B cell (primary cell): ENCODE results near the gene AIMP1. TPM values are rescaled to one million over a fixed set of nuclear protein-coding genes. Genes with fewer than 3 reads are reported as not detected.

ENCODE experiments used
- ATAC-seq: fragments of 200-7000 bp; cut with Tn5 transposase; one replicate; pipeline ENCODE4 v1.10.0; 2021; ENCODE audit warnings: low read depth, mild to moderate bottlenecking, moderate number of reproducible peaks, moderate library complexity
- CTCF ChIA-PET: fragments of 350-600 bp; sonication (Branson Sonifier 250); formaldehyde crosslinking; loops from one replicate; lab custom pipeline; 2021; ENCODE audit warnings: antibody characterized with exemption, inconsistent platforms; lab: Charles Lee
- POLR2A ChIA-PET: fragments of 350-600 bp; sonication (Branson Sonifier 250); formaldehyde crosslinking; loops from one replicate; lab custom pipeline; 2021; ENCODE audit warnings: antibody characterized with exemption; lab: Charles Lee
- DNase-seq: peaks from one replicate; pipeline ENCODE4 v3.0.0; 2013
- H2AFZ ChIP-seq: 2 replicates; pipeline ENCODE4 v1.6.1; 2012; ENCODE audit warnings: mild to moderate bottlenecking, low read depth, low read length; ENCODE audit not compliant: insufficient read depth, poor library complexity, severe bottlenecking
- H3K27ac ChIP-seq, 2 donors: 1 replicate in 1 of 2; 2 replicates in 1 of 2; pipeline ENCODE4 v1.5.1; 2012 to 2013; ENCODE audit warnings: low read length in 2 of 2, mild to moderate bottlenecking in 2 of 2, moderate library complexity in 1 of 2
- H3K27me3 ChIP-seq, 4 experiments: fragments of 200-600 bp in 1 of 4; sonication (generic) in 1 of 4; replicated peaks in 1 of 4; 1 replicate in 2 of 4; 2 replicates in 2 of 4; pipeline versions ENCODE4 v1.6.1 to v1.7.0; 2013 to 2016; ENCODE audit warnings: low read length in 3 of 4, mild to moderate bottlenecking in 2 of 4, mixed read lengths in 1 of 4, moderate library complexity in 1 of 4; ENCODE audit not compliant: insufficient read depth in 4 of 4, control insufficient read depth in 3 of 4; ENCODE audit errors: control extremely low read depth in 1 of 4
- H3K36me3 ChIP-seq, 2 experiments: replicated peaks in 1 of 2; 1 replicate in 1 of 2; 2 replicates in 1 of 2; pipeline versions ENCODE4 v1.6.1 to v1.7.1; 2013; ENCODE audit warnings: low read length in 1 of 2; ENCODE audit not compliant: insufficient read depth in 2 of 2, control insufficient read depth in 1 of 2; ENCODE audit errors: control extremely low read depth in 1 of 2, extremely low read depth in 1 of 2
- H3K4me1 ChIP-seq, 2 donors: fragments of 200-600 bp in 1 of 2; sonication (generic) in 1 of 2; 1 replicate in 1 of 2; 2 replicates in 1 of 2; pipeline versions ENCODE4 v1.5.1 to v1.6.1; 2013 to 2017; ENCODE audit warnings: low read length in 2 of 2; ENCODE audit not compliant: control insufficient read depth in 2 of 2, insufficient read depth in 2 of 2
- H3K4me2 ChIP-seq: replicated peaks from 2 replicates; pipeline ENCODE3; 2012; ENCODE audit warnings: mild to moderate bottlenecking, low read depth, low read length; ENCODE audit not compliant: poor library complexity, severe bottlenecking
- H3K4me3 ChIP-seq, 5 experiments: fragments of 200-600 bp in 1 of 5; sonication (generic) in 1 of 5; 1 replicate in 3 of 5; 2 replicates in 2 of 5; pipeline versions ENCODE4 v1.5.1 to v1.7.0; 2011 to 2016; ENCODE audit warnings: low read length in 4 of 5, mild to moderate bottlenecking in 4 of 5, low read depth in 2 of 5, control low read depth in 1 of 5, moderate library complexity in 1 of 5; ENCODE audit not compliant: insufficient read depth in 1 of 5; ENCODE audit errors: control extremely low read depth in 1 of 5, extremely low read depth in 1 of 5
- H3K79me2 ChIP-seq: fragments of 200-600 bp; sonication (generic); one replicate; pipeline ENCODE4 v1.6.0; 2016; ENCODE audit warnings: low read length; ENCODE audit not compliant: control insufficient read depth, insufficient read depth
- H3K9ac ChIP-seq: fragments of 200-600 bp; sonication (generic); 2 replicates; pipeline ENCODE4 v1.6.1; 2017; ENCODE audit warnings: mild to moderate bottlenecking, low read length, moderate library complexity
- H3K9me3 ChIP-seq, 3 donors: one replicate each; pipeline versions ENCODE4 v1.6.1 to v1.7.1; 2013; ENCODE audit warnings: low read length in 2 of 3; ENCODE audit not compliant: control insufficient read depth in 2 of 3, insufficient read depth in 1 of 3; ENCODE audit errors: control extremely low read depth in 1 of 3
- H4K20me1 ChIP-seq: 2 replicates; pipeline ENCODE4 v1.6.0; 2012; ENCODE audit warnings: mild to moderate bottlenecking, low read length; ENCODE audit not compliant: insufficient read depth, control insufficient read depth, poor library complexity, severe bottlenecking
- H3K27ac Mint-ChIP-seq: one replicate; pipeline ENCODE4 v1.8.0; 2021; ENCODE audit warnings: mixed read lengths
- H3K27me3 Mint-ChIP-seq: one replicate; pipeline ENCODE4 v1.8.0; 2021; ENCODE audit warnings: mixed read lengths
- H3K4me1 Mint-ChIP-seq: one replicate; pipeline ENCODE4 v1.8.0; 2021; ENCODE audit warnings: mixed read lengths
- H3K4me3 Mint-ChIP-seq: one replicate; pipeline ENCODE4 v1.8.0; 2021; ENCODE audit warnings: mixed read lengths
- H3K9me3 Mint-ChIP-seq: one replicate; pipeline ENCODE4 v1.8.0; 2022; ENCODE audit warnings: mixed read lengths; ENCODE audit not compliant: insufficient read depth
- CTCF ChIP-seq: fragments of 200-600 bp; IDR thresholded peaks from one replicate; pipeline ENCODE4 v1.8.0; 2022; ENCODE audit warnings: antibody characterized with exemption, mild to moderate bottlenecking
- EZH2 ChIP-seq: IDR thresholded peaks from 2 replicates; pipeline ENCODE4 v1.6.1; 2012; ENCODE audit warnings: borderline replicate concordance, low read depth, mild to moderate bottlenecking, moderate library complexity, low read length; ENCODE audit not compliant: insufficient read depth, poor library complexity, severe bottlenecking
- WGBS: methylation state at CpG from one replicate; pipeline ENCODE4 v1.1.5; 2013; ENCODE audit warnings: missing lambda C conversion rate; ENCODE audit not compliant: insufficient coverage; 5-methylcytosine and 5-hydroxymethylcytosine counted together
- intact Hi-C: fragments of 100-400 bp; cut with micrococcal nuclease; formaldehyde crosslinking; loops from one replicate; pipeline ENCODE4 v1.10.0; 2022
- polyA plus RNA-seq: library from polyadenylated mRNA; depleted of rRNA; stranded (reverse); fragments of >200 nt; gene quantifications from 2 replicates; pipeline ENCODE4 v1.2.3, GENCODE V29; 2012
- total RNA-seq, 2 donors: library from RNA; stranded (reverse); fragments of 120-200 nt in 1 of 2; gene quantifications; 1 replicate in 1 of 2; 2 replicates in 1 of 2; pipeline versions ENCODE4 v1.2.3 to v1.2.4, GENCODE V29; 2013 to 2022

Gene AIMP1
- total and polyA plus RNA-seq, 2 donors (not counting 1 experiment from before 2014, with no cell fraction given): 12.0 to 49.7 TPM

- POLR2A ChIA-PET: no interaction called here
- no peaks in the 10 kb centered on the region for H3K4me1 ChIP-seq
- no peak overlapping the region for H3K9ac ChIP-seq
- no peak overlapping the region for H3K4me3 Mint-ChIP-seq
- no peaks in the 10 kb centered on the region for H3K27me3 ChIP-seq
- peaks cover 2 to 9% (median 6%) of the 10 kb centered on the region in 3 donors for H3K9me3 ChIP-seq
- no peak overlapping the region for H3K4me3 ChIP-seq
- no peak for DNase-seq
- H3K36me3 ChIP-seq: peaks cover 13 to 67% of the 10 kb centered on the region in 2 experiments
- H2AFZ ChIP-seq: no peak overlapping the region
- TF ChIP-seq CTCF (no peak), EZH2 (no peak)
- no CpG with 5 or more reads among the region's 3 CpGs for WGBS
- H3K27ac ChIP-seq: no peak overlapping the region
- CTCF ChIA-PET: no interaction called here
- no peak for ATAC-seq
- no peak overlapping the region for H3K4me2 ChIP-seq
- peaks cover 12% of the 10 kb centered on the region for H3K4me1 Mint-ChIP-seq
- H3K79me2 ChIP-seq: peaks cover 29% of the 10 kb centered on the region
- H3K9me3 Mint-ChIP-seq: peaks cover 12% of the 10 kb centered on the region
- intact Hi-C loops: no loop called here
- H4K20me1 ChIP-seq: no peaks in the 10 kb centered on the region
- no peak overlapping the region for H3K27ac Mint-ChIP-seq
- H3K27me3 Mint-ChIP-seq: no peaks in the 10 kb centered on the region
Measured at GRCh38 chr4:106336618-106337017, 20.3 kb downstream of the AIMP1 start.

GRCh38 chr4:106337916-106338315 lies 21.6 kb downstream of the AIMP1 start:
- Histone ChIP-seq H3K4me3 (no peak overlapping the region), H3K27me3 (no peaks in the 10 kb centered on the region), H2AFZ (no peak overlapping the region), H3K4me2 (no peak overlapping the region), H4K20me1 (peaks cover 5% of the 10 kb centered on the region), H3K9ac (no peak overlapping the region), H3K27ac (no peak overlapping the region), H3K9me3 (peaks cover 2 to 9% (median 6%) of the 10 kb centered on the region in 3 donors), H3K79me2 (peaks cover 37% of the 10 kb centered on the region), H3K4me1 (peaks cover 0 to 7% of the 10 kb centered on the region in 2 donors), H3K36me3 (peaks cover 13 to 63% of the 10 kb centered on the region in 2 experiments)
- POLR2A ChIA-PET: no interaction called here
- no peak for ATAC-seq
- Mint-ChIP-seq H3K27me3 (no peaks in the 10 kb centered on the region), H3K4me3 (no peak overlapping the region), H3K4me1 (peaks cover 23% of the 10 kb centered on the region), H3K27ac (no peak overlapping the region), H3K9me3 (peaks cover 14% of the 10 kb centered on the region)
- DNase-seq: no peak
- CTCF ChIA-PET: no interaction called here
- TF ChIP-seq CTCF (no peak), EZH2 (no peak)
- intact Hi-C loops: no loop called here
